NCI-H2171 (cell line): Measurements from ENCODE around the gene GRIP2.
"Not testable (repeated sequence)": the region's sequence is repeated elsewhere in the genome, so short reads cannot be mapped to it uniquely, and the experiment has no call there.

Source experiments
- DNase-seq: peaks from one replicate; lab custom pipeline; 2025; lab: John Stamatoyannopoulos, UW

GRIP2 gene

GRCh38 chr3:14520149-14520548, 20.0 kb downstream of the GRIP2 start:
- DNase-seq: no peak

GRCh38 chr3:14519406-14519805, 20.7 kb downstream of the GRIP2 start:
- DNase-seq: no peak

GRCh38 chr3:14518893-14519292, 21.2 kb downstream of the GRIP2 start:
- DNase-seq: no peak

GRCh38 chr3:14518432-14518802, 21.7 kb downstream of the GRIP2 start:
- no peak for DNase-seq

GRCh38 chr3:14517601-14518431, 22.3 kb downstream of the GRIP2 start:
- DNase-seq: no peak

- no peak for DNase-seq
These were observed 23.3 kb downstream of the GRIP2 start for GRCh38 chr3:14516738-14517345.

GRCh38 chr3:14515526-14515925, 24.6 kb downstream of the GRIP2 start:
- DNase-seq: not testable (repeated sequence)

- no peak for DNase-seq
These were observed 25.8 kb downstream of the GRIP2 start for GRCh38 chr3:14514323-14514720.

- DNase-seq: no peak
These were observed 26.4 kb downstream of the GRIP2 start for GRCh38 chr3:14513566-14514322.

- DNase-seq: no peak
These were observed 27.2 kb downstream of the GRIP2 start for GRCh38 chr3:14512942-14513327.

GRCh38 chr3:14512281-14512941, 27.7 kb downstream of the GRIP2 start:
- no peak for DNase-seq

GRCh38 chr3:14511623-14512280, 28.4 kb downstream of the GRIP2 start:
- DNase-seq: no peak

- DNase-seq: no peak
These were observed 29.1 kb downstream of the GRIP2 start for GRCh38 chr3:14510838-14511622.

- DNase-seq: no peak
These were observed 30.4 kb downstream of the GRIP2 start for GRCh38 chr3:14509796-14510100.

GRCh38 chr3:14508966-14509795, 31.0 kb downstream of the GRIP2 start:
- DNase-seq: no peak

- DNase-seq: no peak
These were observed 31.7 kb downstream of the GRIP2 start for GRCh38 chr3:14508505-14508819.

GRCh38 chr3:14507757-14508504, 32.2 kb downstream of the GRIP2 start:
- no peak for DNase-seq

GRCh38 chr3:14507305-14507741, 32.8 kb downstream of the GRIP2 start:
- no peak for DNase-seq

- DNase-seq: no peak
These were observed 33.4 kb downstream of the GRIP2 start for GRCh38 chr3:14506626-14507304.
